ENCODE results near the gene MAGT1.
"Not testable (repeated sequence)": the region's sequence is repeated elsewhere in the genome, so short reads cannot be mapped to it uniquely, and the experiment has no call there.

The MAGT1 gene

GRCh38 chrX:77894921-77895886 is at the start of gene MAGT1:
Gene MAGT1 (minus strand): TSS chrX:77895435. CDS start chrX:77895410, 25 bp downstream.
- in situ Hi-C loops (cut with HindIII; ENCODE audit: low sequenced_read_pairs), result no loop called here

GRCh38 chrX:77945031-77945430 is 49.8 kb upstream of the MAGT1 start:
- in situ Hi-C loops (cut with HindIII; ENCODE audit: low sequenced_read_pairs), result not testable (repeated sequence)

- in situ Hi-C loops (cut with HindIII; ENCODE audit: low sequenced_read_pairs), result no loop called here
These were observed 42.9 kb upstream of the MAGT1 start for GRCh38 chrX:77938083-77938680.

GRCh38 chrX:77937291-77937690 is 42.1 kb upstream of the MAGT1 start:
- in situ Hi-C loops (cut with HindIII; ENCODE audit: low sequenced_read_pairs), result no loop called here

- in situ Hi-C loops (cut with HindIII; ENCODE audit: low sequenced_read_pairs), result no loop called here
These were observed 41.1 kb upstream of the MAGT1 start for GRCh38 chrX:77936299-77936698.

GRCh38 chrX:77935886-77936285 is 40.7 kb upstream of the MAGT1 start:
- in situ Hi-C loops (cut with HindIII; ENCODE audit: low sequenced_read_pairs), result no loop called here

GRCh38 chrX:77930581-77930980 is 35.3 kb upstream of the MAGT1 start:
- in situ Hi-C loops (cut with HindIII; ENCODE audit: low sequenced_read_pairs), result no loop called here

GRCh38 chrX:77925764-77926163 is 30.5 kb upstream of the MAGT1 start:
- in situ Hi-C loops (cut with HindIII; ENCODE audit: low sequenced_read_pairs), result no loop called here

- in situ Hi-C loops (cut with HindIII; ENCODE audit: low sequenced_read_pairs), result no loop called here
These were observed 29.2 kb upstream of the MAGT1 start for GRCh38 chrX:77924320-77924859.

GRCh38 chrX:77922787-77923186 is 27.6 kb upstream of the MAGT1 start:
- in situ Hi-C loops (cut with HindIII; ENCODE audit: low sequenced_read_pairs), result no loop called here

GRCh38 chrX:77919370-77919769 is 24.1 kb upstream of the MAGT1 start:
- in situ Hi-C loops (cut with HindIII; ENCODE audit: low sequenced_read_pairs), result not testable (repeated sequence)

- in situ Hi-C loops (cut with HindIII; ENCODE audit: low sequenced_read_pairs), result no loop called here
These were observed 23.3 kb upstream of the MAGT1 start for GRCh38 chrX:77918568-77918967.

- in situ Hi-C loops (cut with HindIII; ENCODE audit: low sequenced_read_pairs), result no loop called here
These were observed 22.2 kb upstream of the MAGT1 start for GRCh38 chrX:77917294-77917933.

GRCh38 chrX:77910108-77910840 is 15.0 kb upstream of the MAGT1 start, which contains the start of gene ATP7A:
Gene ATP7A (plus strand): TSS chrX:77910693. CDS start chrX:77971642, 60,949 bp downstream.
- in situ Hi-C loops (cut with HindIII; ENCODE audit: low sequenced_read_pairs), result no loop called here

GRCh38 chrX:77901506-77901905 is 6.3 kb upstream of the MAGT1 start:
- in situ Hi-C loops (cut with HindIII; ENCODE audit: low sequenced_read_pairs), result no loop called here

- in situ Hi-C loops (cut with HindIII; ENCODE audit: low sequenced_read_pairs), result no loop called here
These were observed 5.5 kb upstream of the MAGT1 start for GRCh38 chrX:77900688-77901087.

- in situ Hi-C loops (cut with HindIII; ENCODE audit: low sequenced_read_pairs), result no loop called here
These were observed 4.0 kb upstream of the MAGT1 start, which contains the start of gene COX7B for GRCh38 chrX:77899081-77899828. Gene COX7B (plus strand): TSS chrX:77899468. CDS start chrX:77899554, 86 bp downstream.

GRCh38 chrX:77893713-77894112 is 1.5 kb downstream of the MAGT1 start:
- in situ Hi-C loops (cut with HindIII; ENCODE audit: low sequenced_read_pairs), result no loop called here

- in situ Hi-C loops (cut with HindIII; ENCODE audit: low sequenced_read_pairs), result no loop called here
These were observed 2.3 kb downstream of the MAGT1 start for GRCh38 chrX:77892887-77893286.

GRCh38 chrX:77881418-77881817 is 13.8 kb downstream of the MAGT1 start:
- in situ Hi-C loops (cut with HindIII; ENCODE audit: low sequenced_read_pairs), result not testable (repeated sequence)

All from endothelial cell of hepatic sinusoid (primary cell).